Endothelial cell (in vitro differentiated cells): ENCODE data around the gene DHRSX. TPM values are rescaled to one million over a fixed set of nuclear protein-coding genes. Genes with fewer than 3 reads are reported as not detected.
"Not testable (repeated sequence)": the region's sequence is repeated elsewhere in the genome, so short reads cannot be mapped to it uniquely, and the experiment has no call there.

Source experiments
- DNase-seq: peaks from one replicate; pipeline ENCODE4 v3.0.0; 2021; ENCODE audit warnings: low spot score
- H3K27ac Mint-ChIP-seq: one replicate; pipeline ENCODE4 v1.8.0; 2021; ENCODE audit warnings: mixed read lengths, inconsistent platforms; ENCODE audit not compliant: unreplicated experiment
- H3K27me3 Mint-ChIP-seq: one replicate; pipeline ENCODE4 v1.8.0; 2021; ENCODE audit warnings: mild to moderate bottlenecking, moderate library complexity, mixed read lengths, inconsistent platforms; ENCODE audit not compliant: unreplicated experiment
- H3K36me3 Mint-ChIP-seq: one replicate; pipeline ENCODE4 v1.8.0; 2021; ENCODE audit warnings: mild to moderate bottlenecking, low read depth, mixed read lengths, inconsistent platforms; ENCODE audit not compliant: unreplicated experiment
- H3K4me1 Mint-ChIP-seq: one replicate; pipeline ENCODE4 v1.8.0; 2021; ENCODE audit warnings: mild to moderate bottlenecking, mixed read lengths, inconsistent platforms; ENCODE audit not compliant: unreplicated experiment
- H3K4me3 Mint-ChIP-seq: one replicate; pipeline ENCODE4 v1.8.0; 2021; ENCODE audit warnings: mild to moderate bottlenecking, mixed read lengths, inconsistent platforms; ENCODE audit not compliant: unreplicated experiment
- H3K9me3 Mint-ChIP-seq: one replicate; pipeline ENCODE4 v1.8.0; 2021; ENCODE audit warnings: mixed read lengths, inconsistent platforms; ENCODE audit not compliant: unreplicated experiment
- total RNA-seq: library from RNA; stranded (reverse); fragmentation: NEBNext Ultra II Directional; extraction: Animal tissue kit (Norgen Biotek cat#: 25700); gene quantifications from one replicate; pipeline ENCODE4 v1.2.1, GENCODE V29; 2021; ENCODE audit not compliant: unreplicated experiment
- TF ChIP-seq, protein P1 (sequence below): fragments of 200-600 bp; sonication (generic); IDR thresholded peaks from one replicate; pipeline ENCODE4 v1.5.0; 2021; ENCODE audit warnings: antibody characterized with exemption; ENCODE audit not compliant: unreplicated experiment

DHRSX gene
- total RNA-seq, 1 donor from 2014 or later: 22.2 TPM

DNA sequence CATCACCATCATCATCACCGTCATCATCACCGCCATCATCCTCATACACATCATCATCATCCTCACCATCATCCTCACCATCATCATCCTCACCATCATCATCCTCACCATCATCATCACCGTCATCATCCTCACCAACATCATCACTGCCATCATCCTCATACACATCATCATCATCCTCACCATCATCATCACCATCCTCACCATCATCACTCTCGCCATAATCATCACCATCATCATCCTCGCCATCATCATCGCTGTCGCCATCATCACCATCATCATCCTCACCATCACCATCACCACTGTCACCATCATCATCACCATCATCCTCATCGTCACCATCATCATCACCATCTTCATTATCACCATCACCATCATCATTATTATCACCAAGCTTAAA, 19.8 kb upstream of the DHRSX start:
- no peak overlapping the region for H3K4me3 Mint-ChIP-seq
- peaks cover 2% of the 10 kb centered on the region for H3K27me3 Mint-ChIP-seq
- no peaks in the 10 kb centered on the region for H3K9me3 Mint-ChIP-seq
- no peaks in the 10 kb centered on the region for H3K4me1 Mint-ChIP-seq
- H3K27ac Mint-ChIP-seq: no peak overlapping the region
- TF ChIP-seq, protein P1, sequence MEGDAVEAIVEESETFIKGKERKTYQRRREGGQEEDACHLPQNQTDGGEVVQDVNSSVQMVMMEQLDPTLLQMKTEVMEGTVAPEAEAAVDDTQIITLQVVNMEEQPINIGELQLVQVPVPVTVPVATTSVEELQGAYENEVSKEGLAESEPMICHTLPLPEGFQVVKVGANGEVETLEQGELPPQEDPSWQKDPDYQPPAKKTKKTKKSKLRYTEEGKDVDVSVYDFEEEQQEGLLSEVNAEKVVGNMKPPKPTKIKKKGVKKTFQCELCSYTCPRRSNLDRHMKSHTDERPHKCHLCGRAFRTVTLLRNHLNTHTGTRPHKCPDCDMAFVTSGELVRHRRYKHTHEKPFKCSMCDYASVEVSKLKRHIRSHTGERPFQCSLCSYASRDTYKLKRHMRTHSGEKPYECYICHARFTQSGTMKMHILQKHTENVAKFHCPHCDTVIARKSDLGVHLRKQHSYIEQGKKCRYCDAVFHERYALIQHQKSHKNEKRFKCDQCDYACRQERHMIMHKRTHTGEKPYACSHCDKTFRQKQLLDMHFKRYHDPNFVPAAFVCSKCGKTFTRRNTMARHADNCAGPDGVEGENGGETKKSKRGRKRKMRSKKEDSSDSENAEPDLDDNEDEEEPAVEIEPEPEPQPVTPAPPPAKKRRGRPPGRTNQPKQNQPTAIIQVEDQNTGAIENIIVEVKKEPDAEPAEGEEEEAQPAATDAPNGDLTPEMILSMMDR: no peak
- no peak for DNase-seq
- H3K36me3 Mint-ChIP-seq: no peaks in the 10 kb centered on the region

DNA sequence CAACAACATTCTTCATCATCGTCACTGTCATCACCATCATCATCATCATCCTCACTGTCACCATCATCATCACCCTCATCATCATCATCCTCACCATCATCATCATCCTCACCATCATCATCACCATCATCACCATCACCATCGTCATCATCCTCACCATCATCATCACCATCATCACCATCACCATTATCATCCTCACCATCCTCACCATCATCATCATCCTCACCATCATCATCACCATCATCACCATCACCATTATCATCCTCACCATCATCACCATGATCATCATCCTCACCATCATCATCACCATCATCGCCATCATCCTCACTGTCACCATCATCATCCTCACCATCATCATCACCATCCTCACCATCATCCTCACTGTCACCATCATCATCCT, 18.9 kb upstream of the DHRSX start:
- not testable (repeated sequence) for H3K27ac Mint-ChIP-seq, H3K4me1 Mint-ChIP-seq, H3K36me3 Mint-ChIP-seq, DNase-seq, H3K9me3 Mint-ChIP-seq, H3K27me3 Mint-ChIP-seq, H3K4me3 Mint-ChIP-seq

DNA sequence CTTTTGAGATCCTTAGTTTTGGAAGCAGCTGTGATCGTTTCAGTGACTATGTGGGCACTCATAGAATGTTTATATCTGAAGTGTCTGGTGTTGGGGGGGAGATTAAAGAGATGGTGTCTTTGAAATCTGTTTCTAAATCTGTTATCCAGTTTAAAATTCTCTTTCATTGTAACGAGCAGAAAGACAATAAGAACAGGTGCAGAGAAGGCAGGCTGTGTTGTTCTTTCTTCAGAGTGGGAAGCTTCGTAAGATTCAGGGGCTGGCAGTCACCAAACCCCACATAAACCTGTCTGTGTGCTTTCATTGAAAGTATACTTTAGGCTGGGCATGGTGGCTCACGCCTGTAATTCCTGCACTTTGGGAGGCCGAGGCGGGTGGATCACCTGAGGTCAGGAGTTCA, 16.3 kb upstream of the DHRSX start:
- Mint-ChIP-seq H3K27ac (no peak overlapping the region), H3K36me3 (no peaks in the 10 kb centered on the region), H3K9me3 (no peaks in the 10 kb centered on the region), H3K4me1 (no peaks in the 10 kb centered on the region), H3K27me3 (peaks cover 2% of the 10 kb centered on the region), H3K4me3 (no peak overlapping the region)
- DNase-seq: no peak
- TF ChIP-seq, protein P1: no peak

DNA sequence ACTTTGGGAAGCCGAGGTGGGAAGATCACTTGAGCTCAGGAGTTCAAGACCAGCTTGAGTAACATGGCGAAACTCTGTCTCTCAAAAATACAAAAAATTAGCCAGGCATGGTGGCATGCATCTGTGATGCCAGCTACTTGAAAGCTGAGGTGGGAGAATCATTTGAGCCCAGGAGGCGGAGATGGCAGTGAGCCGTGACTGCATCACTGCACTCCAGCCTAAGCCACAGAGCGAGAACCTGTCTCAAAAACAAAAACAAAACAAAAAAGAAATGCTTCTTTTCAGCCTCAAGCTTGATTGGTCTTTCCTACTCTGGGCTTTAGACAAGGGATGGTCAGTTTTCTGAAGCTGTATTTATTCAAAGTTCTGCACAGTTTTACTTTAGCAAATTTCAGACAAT, 15.8 kb upstream of the DHRSX start:
- Mint-ChIP-seq H3K9me3 (no peaks in the 10 kb centered on the region), H3K27ac (no peak overlapping the region), H3K4me1 (no peaks in the 10 kb centered on the region), H3K36me3 (no peaks in the 10 kb centered on the region), H3K27me3 (peaks cover 2% of the 10 kb centered on the region), H3K4me3 (no peak overlapping the region)
- TF ChIP-seq, protein P1: no peak
- DNase-seq: no peak

DNA sequence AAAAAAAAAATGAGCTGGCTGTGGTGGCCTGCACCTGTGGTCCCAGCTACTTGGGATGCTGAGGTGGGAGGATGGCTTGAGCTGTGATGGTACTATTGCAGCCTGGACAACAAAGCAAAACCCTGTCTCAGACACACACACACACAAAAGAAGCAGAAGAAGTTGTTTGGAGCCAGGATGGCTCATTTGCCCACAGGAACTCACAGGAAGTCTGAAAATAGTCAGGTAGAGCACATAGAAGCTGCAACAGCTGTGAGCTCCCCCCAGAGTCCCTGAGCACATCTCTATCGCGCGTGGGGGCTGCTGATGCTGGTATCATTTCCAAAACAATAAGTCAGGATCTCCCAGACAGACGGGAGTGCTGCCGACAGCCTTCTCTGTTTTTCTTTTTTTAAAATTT, 13.4 kb upstream of the DHRSX start:
- Mint-ChIP-seq H3K4me3 (no peak overlapping the region), H3K36me3 (no peaks in the 10 kb centered on the region), H3K4me1 (no peaks in the 10 kb centered on the region), H3K9me3 (no peaks in the 10 kb centered on the region), H3K27ac (no peak overlapping the region), H3K27me3 (peaks cover 2% of the 10 kb centered on the region)
- no peak for DNase-seq
- TF ChIP-seq, protein P1: no peak
